Transverse colon (tissue), 4 donors: ENCODE data around the gene TCEANC. TPM values are rescaled to one million over a fixed set of nuclear protein-coding genes. Genes with fewer than 3 reads are reported as not detected.

ENCODE experiments used
- DNase-seq: peaks from one replicate; pipeline ENCODE4 v3.0.0-alpha.2; 2019
- H3K27ac ChIP-seq, 4 donors: fragments of 200-600 bp; sonication (generic); 2 replicates each; pipeline ENCODE4 v1.5.1; 2016 to 2018; ENCODE audit warnings: inconsistent platforms in 4 of 4
- H3K27me3 ChIP-seq: fragments of 200-600 bp; sonication (generic); 2 replicates; pipeline ENCODE4 v1.5.1; 2017; ENCODE audit warnings: inconsistent platforms
- H3K36me3 ChIP-seq, 4 donors: fragments of 200-600 bp; sonication (generic); 2 replicates each; pipeline ENCODE4 v1.5.1; 2017 to 2019; ENCODE audit warnings: inconsistent platforms in 4 of 4
- H3K4me1 ChIP-seq, 4 donors: fragments of 200-600 bp; sonication (generic); 2 replicates each; pipeline ENCODE4 v1.5.1; 2017 to 2020; ENCODE audit warnings: inconsistent platforms in 4 of 4
- H3K4me3 ChIP-seq, 4 donors: fragments of 200-600 bp; sonication (generic); 1 replicate in 1 of 4; 2 replicates in 3 of 4; pipeline versions ENCODE4 v1.5.1 to v1.6.1; 2017 to 2019; ENCODE audit warnings: inconsistent platforms in 4 of 4
- H3K9me3 ChIP-seq, 2 donors: fragments of 200-600 bp; sonication (generic); 2 replicates each; pipeline ENCODE4 v1.5.1; 2017 to 2019; ENCODE audit warnings: inconsistent platforms in 2 of 2
- CTCF ChIP-seq, 5 experiments: fragments of 200-600 bp in 3 of 5; fragments of 450-650 bp in 2 of 5; sonication (generic) in 3 of 5; IDR thresholded peaks; 1 replicate in 2 of 5; 2 replicates in 3 of 5; pipeline ENCODE4 v1.5.1; 2016 to 2017; ENCODE audit warnings: antibody characterized with exemption in 5 of 5, inconsistent platforms in 3 of 5, mild to moderate bottlenecking in 2 of 5, moderate library complexity in 1 of 5
- EP300 ChIP-seq: sonication (generic); formaldehyde crosslinking; IDR thresholded peaks from one replicate; pipeline ENCODE4 v1.6.1; 2017; ENCODE audit warnings: antibody characterized with exemption, low read depth
- POLR2A ChIP-seq: fragments of 450-650 bp; IDR thresholded peaks from one replicate; pipeline ENCODE4 v1.6.1; 2016; ENCODE audit warnings: antibody characterized with exemption, mild to moderate bottlenecking, moderate library complexity
- POLR2AphosphoS5 ChIP-seq, 3 donors: sonication (generic); formaldehyde crosslinking; IDR thresholded peaks; one replicate each; pipeline ENCODE4 v1.6.1; 2016; ENCODE audit warnings: antibody characterized with exemption in 3 of 3
- WGBS, 2 donors: methylation state at CpG; one replicate each; pipeline ENCODE4 v1.1.5; 2018; ENCODE audit warnings: low coverage in 1 of 2; 5-methylcytosine and 5-hydroxymethylcytosine counted together
- in situ Hi-C, 4 donors: fragments of 200-750 bp; cut with MboI; loops; one replicate each; pipeline versions ENCODE4 v1.15.0 to v1.15.1; 2017; ENCODE audit warnings: low sequenced_read_pairs in 3 of 4, low pct_ligation_motif_present in 1 of 4, low pct_unique_long_range_greater_than_20kb in 1 of 4
- intact Hi-C: fragments of 100-400 bp; cut with DNase I; formaldehyde crosslinking; loops from one replicate; pipeline ENCODE4 v1.15.1; 2023; ENCODE audit warnings: low total_unique reads
- total RNA-seq, 4 donors: library from RNA; depleted of rRNA; stranded (reverse); fragments of >200 nt; gene quantifications; one replicate each; pipeline ENCODE4 v1.1.0, GENCODE V29; 2016

Gene TCEANC
- total RNA-seq, 4 donors from 2014 or later: 0.20 to 9.1 (median 3.7) TPM

- WGBS, 2 donors: 75 to 100% methylated on average over 2 to 5 of the region's 5 CpGs
- no peak for DNase-seq
- in situ Hi-C loops: no loop called here
- H3K9me3 ChIP-seq: no peaks in the 10 kb centered on the region
- no peaks in the 10 kb centered on the region for H3K27me3 ChIP-seq
- TF ChIP-seq POLR2A (no peak), POLR2AphosphoS5 (IDR thresholded peaks at IDR 0.05) (no peak), EP300 (no peak), CTCF (IDR thresholded peaks at IDR 0.05) (no peak)
- H3K4me1 ChIP-seq: peaks cover 3 to 27% (median 14%) of the 10 kb centered on the region in 4 donors
- no peak overlapping the region for H3K27ac ChIP-seq
- H3K4me3 ChIP-seq: no peak overlapping the region
- no peaks in the 10 kb centered on the region for H3K36me3 ChIP-seq
- intact Hi-C loops: no loop called here
Observed at GRCh38 chrX:13702111-13702789, 49.3 kb downstream of the TCEANC start.

- intact Hi-C loops (no loop called here), in situ Hi-C loops (no loop called here)
- Histone ChIP-seq H3K36me3 (no peaks in the 10 kb centered on the region), H3K27me3 (no peaks in the 10 kb centered on the region), H3K27ac (no peak overlapping the region), H3K9me3 (no peaks in the 10 kb centered on the region), H3K4me1 (peaks cover 3 to 23% (median 10%) of the 10 kb centered on the region in 4 donors), H3K4me3 (no peak overlapping the region)
- no peak for TF ChIP-seq POLR2A
- no peak for TF ChIP-seq EP300
- 85 to 92% methylated on average over 2 to 3 of the region's 3 CpGs for WGBS, 2 donors
- no peak for DNase-seq
Observed at GRCh38 chrX:13703135-13703534, 50.2 kb downstream of the TCEANC start.

GRCh38 chrX:13703589-13703988, 50.6 kb downstream of the TCEANC start:
- H3K27ac ChIP-seq: no peak overlapping the region
- intact Hi-C loops (no loop called here), in situ Hi-C loops (no loop called here)
- DNase-seq: no peak
- H3K4me3 ChIP-seq: no peak overlapping the region
- WGBS, 2 donors: 61% methylated on average over 3 of the region's 3 CpGs; no CpG with 5 or more reads in 1 of the 2 donors
- no peaks in the 10 kb centered on the region for H3K9me3 ChIP-seq
- no peaks in the 10 kb centered on the region for H3K27me3 ChIP-seq
- TF ChIP-seq POLR2AphosphoS5 (IDR thresholded peaks at IDR 0.05) (no peak), EP300 (no peak), CTCF (IDR thresholded peaks at IDR 0.05) (no peak), POLR2A (no peak)
- no peaks in the 10 kb centered on the region for H3K36me3 ChIP-seq
- H3K4me1 ChIP-seq: peaks cover under 1 to 19% (median 7%) of the 10 kb centered on the region in 4 donors

GRCh38 chrX:13711141-13711540, 58.2 kb downstream of the TCEANC start:
- no peak overlapping the region for H3K4me3 ChIP-seq
- intact Hi-C loops: no loop called here
- H3K9me3 ChIP-seq: no peaks in the 10 kb centered on the region
- no peaks in the 10 kb centered on the region for H3K36me3 ChIP-seq
- in situ Hi-C loops: no loop called here
- H3K27ac ChIP-seq: no peak overlapping the region
- no peaks in the 10 kb centered on the region for H3K4me1 ChIP-seq
- H3K27me3 ChIP-seq: no peaks in the 10 kb centered on the region
- WGBS, 2 donors: 85% methylated on average over 4 of the region's 4 CpGs; no CpG with 5 or more reads in 1 of the 2 donors
- no peak for TF ChIP-seq POLR2A
- DNase-seq: no peak

Other genes with a start within 250 kb of the TCEANC start
- not detected for gene EGFL6, start 83.5 kb upstream of the TCEANC start, total RNA-seq
- 10 to 100 TPM in 2 of 4 donors, 1 to 10 TPM in 2; 4.8 to 34.7 (median 17.0) TPM for gene RAB9A, start 36.0 kb downstream of the TCEANC start, total RNA-seq
- 10 to 100 TPM; 14.2 to 25.9 (median 15.1) TPM for gene TRAPPC2, start 81.5 kb downstream of the TCEANC start, total RNA-seq
- 100 to 1,000 TPM in 1 of 4 donors, 10 to 100 TPM in 3; 27.2 to 184 (median 62.8) TPM for gene OFD1, start 81.6 kb downstream of the TCEANC start, total RNA-seq
- gene GPM6B, start 164.0 kb downstream of the TCEANC start, total RNA-seq: 1 to 10 TPM; 1.5 to 7.6 (median 5.0) TPM